HepG2 (cell line): ENCODE results near the gene AHSG. TPM values are rescaled to one million over a fixed set of nuclear protein-coding genes. Genes with fewer than 3 reads are reported as not detected.

Experiments used
- CREB3 ChIP-seq: sonication (generic); formaldehyde crosslinking; IDR thresholded peaks from 2 replicates; pipeline ENCODE4 v1.5.0; 2020; ENCODE audit warnings: missing genetic modification reagents
- DMAP1 ChIP-seq: IDR thresholded peaks from 2 replicates; pipeline ENCODE4 v1.6.1; 2016
- GMEB2 ChIP-seq: IDR thresholded peaks from 2 replicates; pipeline ENCODE4 v1.6.1; 2016; ENCODE audit warnings: missing biosample characterization, missing genetic modification reagents, low read depth
- HOXA3 ChIP-seq: sonication (generic); formaldehyde crosslinking; IDR thresholded peaks from 2 replicates; pipeline ENCODE4 v1.5.0; 2020; ENCODE audit warnings: missing genetic modification reagents
- KDM5B ChIP-seq: sonication (generic); formaldehyde crosslinking; IDR thresholded peaks from 2 replicates; pipeline ENCODE4 v1.4.0; 2020; ENCODE audit warnings: missing genetic modification reagents, mild to moderate bottlenecking, borderline replicate concordance
- KLF9 ChIP-seq: IDR thresholded peaks from 2 replicates; pipeline ENCODE4 v1.6.1; 2016; ENCODE audit warnings: low read depth
- MTERF4 ChIP-seq: sonication (generic); formaldehyde crosslinking; IDR thresholded peaks from 2 replicates; pipeline ENCODE4 v1.8.0; 2023; ENCODE audit warnings: mild to moderate bottlenecking, missing genetic modification reagents
- RBAK ChIP-seq: sonication (generic); formaldehyde crosslinking; IDR thresholded peaks from 2 replicates; pipeline ENCODE4 v1.5.1; 2020; ENCODE audit warnings: mild to moderate bottlenecking, missing genetic modification reagents
- XBP1 ChIP-seq: sonication (generic); formaldehyde crosslinking; IDR thresholded peaks from 2 replicates; pipeline ENCODE4 v1.5.0; 2020; ENCODE audit warnings: missing genetic modification reagents
- ZBTB49 ChIP-seq: sonication (generic); formaldehyde crosslinking; IDR thresholded peaks from 2 replicates; pipeline ENCODE4 v1.4.0; 2020; ENCODE audit warnings: missing genetic modification reagents, borderline replicate concordance
- ZNF20 ChIP-seq: sonication (generic); formaldehyde crosslinking; IDR thresholded peaks from 2 replicates; pipeline ENCODE4 v1.4.0; 2020; ENCODE audit warnings: mild to moderate bottlenecking, moderate library complexity, missing genetic modification reagents
- ZNF282 ChIP-seq: fragments of 450-650 bp; IDR thresholded peaks from 2 replicates; pipeline ENCODE4 v1.6.1; 2018; ENCODE audit not compliant: partially characterized antibody
- ZNF616 ChIP-seq: sonication (generic); formaldehyde crosslinking; IDR thresholded peaks from 2 replicates; pipeline ENCODE4 v1.5.0; 2020; ENCODE audit warnings: low read depth, mild to moderate bottlenecking, missing genetic modification reagents
- ZNF687 ChIP-seq: sonication (generic); formaldehyde crosslinking; IDR thresholded peaks from 2 replicates; pipeline ENCODE4 v1.5.1; 2020; ENCODE audit warnings: mild to moderate bottlenecking, missing genetic modification reagents, moderate library complexity
- ZNF773 ChIP-seq: sonication (generic); formaldehyde crosslinking; IDR thresholded peaks from 2 replicates; pipeline ENCODE4 v1.4.0; 2020; ENCODE audit warnings: missing genetic modification reagents, borderline replicate concordance
- ZSCAN5A ChIP-seq: sonication (generic); formaldehyde crosslinking; IDR thresholded peaks from 2 replicates; pipeline ENCODE4 v1.8.0; 2022; ENCODE audit warnings: mild to moderate bottlenecking, missing genetic modification reagents, borderline replicate concordance
- polyA plus RNA-seq, 8 experiments: library from polyadenylated mRNA; depleted of rRNA in 3 of 8; stranded (reverse) in 7 of 8; unstranded in 1 of 8; fragments of >200 nt; fragmentation: Illumina TruSeq in 4 of 8; extraction: Trizol in 4 of 8; gene quantifications; 2 replicates each; pipeline versions ENCODE4 v1.2.1 to v1.2.3, GENCODE V29; 2011 to 2016; ENCODE audit warnings: low read depth in 4 of 8, missing spikeins in 1 of 8, mixed read lengths in 1 of 8; ENCODE audit not compliant: insufficient read depth in 1 of 8
- total RNA-seq, 5 experiments: library from RNA; depleted of rRNA; stranded (reverse); fragments of >200 nt; fragmentation: Illumina TruSeq; extraction: Trizol; gene quantifications; 2 replicates each; pipeline ENCODE4 v1.2.3, GENCODE V29; 2016; ENCODE audit warnings: low read depth in 1 of 5

AHSG gene
- total and polyA plus RNA-seq, 2 of the 13 experiments (the other 11 are each of a cell fraction or from before 2014, with no cell fraction given) = 2,043 to 19,152 TPM

- TF ChIP-seq RBAK (CRISPR knock-in tag) (no peak), MTERF4 (CRISPR knock-in tag) (peak; percentile 67; the same call in 1 of the 2 replicates), ZNF687 (CRISPR knock-in tag) (peak; percentile 89), HOXA3 (peak; percentile 72), CREB3 (CRISPR knock-in tag) (no peak), KLF9 (no peak; the same call in 1 of the 2 replicates), GMEB2 (no peak), ZSCAN5A (CRISPR knock-in tag) (peak; percentile 19; the same call in 1 of the 2 replicates), ZNF20 (CRISPR knock-in tag) (0 out of 2 replicates have a peak, but pooled peaks have one; percentile 54), DMAP1 (CRISPR knock-in tag) (no peak), ZNF773 (CRISPR knock-in tag) (no peak), ZBTB49 (CRISPR knock-in tag) (no peak), KDM5B (peak; percentile 81; the same call in 1 of the 2 replicates), XBP1 (peak; percentile 49; the same call in 1 of the 2 replicates), ZNF282 (no peak), ZNF616 (peak; percentile 64; the same call in 1 of the 2 replicates)
Observed at GRCh38 chr3:186620213-186621092, 7.6 kb downstream of the AHSG start (continued).
